Kidney tubule cell (primary cell): ENCODE measurements around the gene PMEL.

Experiments used
- DNase-seq: peaks from one replicate; pipeline ENCODE4 v3.0.0-alpha.2; 2018; ENCODE audit warnings: low spot score

PMEL gene

DNA sequence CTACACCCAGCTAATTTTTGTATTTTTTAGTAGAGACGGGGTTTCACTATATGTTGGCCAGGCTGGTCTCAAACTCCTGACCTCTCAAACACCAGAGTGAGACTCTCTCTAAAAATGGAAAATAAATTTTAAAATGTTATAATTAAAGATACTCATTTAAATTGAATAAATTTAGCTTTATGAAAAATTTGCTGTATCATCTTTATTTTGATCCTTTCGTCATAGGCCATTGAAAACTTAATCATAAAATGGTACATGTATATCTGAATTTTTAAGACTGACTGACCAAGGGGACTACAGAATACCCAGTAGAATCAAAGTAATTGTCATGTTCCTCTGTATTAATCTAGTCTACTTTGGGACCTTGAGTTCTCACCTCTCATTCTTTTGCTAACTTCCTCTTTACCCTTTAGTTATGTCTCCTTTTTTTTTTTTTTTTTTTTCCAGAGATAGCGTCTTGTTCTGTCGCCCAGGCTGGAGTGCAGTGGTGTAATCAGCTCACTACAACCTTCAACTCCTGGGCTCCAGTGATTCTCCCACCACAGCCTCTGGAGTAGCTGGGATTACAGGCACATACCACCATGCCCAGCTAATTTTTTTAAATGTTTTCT lies 17.5 kb upstream of the PMEL start:
- no peak for DNase-seq

DNA sequence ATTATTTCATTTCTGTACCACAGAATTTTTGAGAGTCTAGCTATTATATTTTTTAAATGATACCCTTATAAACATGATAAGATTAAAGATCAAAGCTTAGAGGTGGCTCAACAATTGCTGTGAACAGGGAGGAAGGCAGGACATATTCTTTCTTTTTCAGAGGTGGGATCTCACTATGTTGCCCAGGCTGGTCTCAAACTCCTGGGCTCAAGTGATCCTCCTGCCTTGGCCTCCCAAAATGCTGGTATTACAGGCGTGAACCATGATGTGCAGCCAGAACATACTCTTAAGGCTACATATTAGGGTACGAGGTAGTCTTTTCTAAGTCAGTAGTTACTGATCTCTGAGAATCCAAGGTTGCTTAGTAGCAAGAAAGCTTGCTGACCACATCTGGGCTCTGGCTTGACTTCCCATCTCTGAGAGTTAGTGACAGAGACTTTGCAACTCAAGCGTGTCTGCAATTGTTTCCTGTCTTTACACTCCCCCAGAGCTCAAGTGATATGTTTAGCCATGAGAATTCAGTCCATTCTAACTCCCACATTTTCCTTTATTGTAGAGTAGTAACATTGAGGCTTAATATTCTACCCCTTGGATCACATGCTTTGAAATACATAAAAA lies 16.6 kb upstream of the PMEL start:
- peak; percentile 67 for DNase-seq

DNA sequence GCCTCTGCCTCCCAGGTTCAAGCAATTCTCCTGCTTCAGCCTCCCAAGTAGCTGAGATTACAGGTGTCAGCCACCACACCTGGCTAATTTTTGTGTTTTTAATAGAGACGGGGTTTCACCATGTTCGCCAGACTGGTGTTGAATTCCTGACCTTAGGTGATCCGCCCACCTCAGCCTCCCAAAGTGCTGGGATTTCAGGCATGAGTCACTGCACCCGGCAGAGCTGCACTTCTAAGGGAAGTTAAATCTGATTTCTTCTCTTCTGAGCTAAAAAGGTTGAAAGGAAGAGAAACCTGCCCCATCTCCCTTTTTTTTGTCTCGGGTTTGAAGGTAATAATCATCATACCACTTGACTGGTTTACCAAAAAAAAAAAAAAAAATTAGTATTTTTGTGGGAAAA lies 16.0 kb upstream of the PMEL start:
- peak; percentile 59 for DNase-seq

DNA sequence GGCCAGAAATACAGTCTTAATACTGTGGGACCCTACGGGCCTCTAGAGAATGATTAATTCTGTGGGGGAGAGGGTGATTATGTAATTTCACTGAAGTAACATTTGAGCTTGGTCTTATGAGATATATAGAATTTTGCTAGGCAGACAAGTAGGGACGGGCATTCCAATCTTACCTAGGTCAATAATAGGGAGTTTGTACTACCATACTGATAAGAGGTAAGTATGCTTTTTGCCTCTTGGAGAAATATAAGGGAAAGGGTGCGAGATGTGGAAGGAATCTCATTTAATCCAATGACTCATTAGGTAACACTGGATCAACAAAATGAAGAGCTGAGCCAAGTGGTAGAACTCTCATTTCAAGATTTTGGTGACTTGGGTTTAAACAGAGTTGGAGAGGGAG lies 13.2 kb upstream of the PMEL start:
- no peak for DNase-seq

DNA sequence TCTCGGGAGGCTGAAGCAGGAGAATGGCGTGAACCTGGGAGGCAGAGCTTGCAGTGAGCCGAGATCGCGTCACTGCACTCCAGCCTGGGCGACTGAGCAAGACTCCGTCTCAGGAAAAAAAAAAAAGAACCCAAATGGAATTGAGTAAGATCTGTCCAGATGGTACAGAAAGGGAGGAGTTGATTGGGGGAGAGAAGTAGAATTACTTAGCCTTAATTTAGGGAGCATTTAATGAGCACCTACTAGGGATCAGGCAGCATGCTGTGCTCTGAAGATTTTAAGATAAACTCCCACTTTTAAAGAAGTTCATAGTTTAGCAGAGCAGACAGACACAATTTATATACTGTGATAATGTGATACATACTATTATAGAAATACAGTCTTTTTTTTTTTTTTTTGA lies 12.6 kb upstream of the PMEL start:
- no peak for DNase-seq

DNA sequence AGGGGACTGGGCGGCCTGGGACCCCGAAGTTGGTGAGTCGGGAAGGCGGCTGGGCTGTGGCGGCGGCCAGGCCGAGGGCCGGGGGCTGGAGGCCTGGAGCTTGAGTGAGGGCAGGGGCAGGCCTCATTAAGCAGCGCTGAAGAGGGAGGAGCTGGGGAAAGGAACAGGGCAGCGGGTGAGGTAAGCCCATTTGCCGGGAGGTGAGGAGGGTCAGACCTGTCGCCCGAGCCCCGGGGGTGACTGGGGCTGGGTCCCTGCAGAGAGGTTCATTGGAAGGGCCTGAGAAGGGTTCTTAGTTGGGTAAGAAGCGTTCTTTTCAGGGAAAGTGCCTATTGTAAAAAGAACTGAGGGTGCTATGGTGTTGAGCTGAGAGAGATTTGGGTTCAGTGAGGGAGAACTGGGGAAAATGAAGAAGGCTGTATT lies 8.5 kb upstream of the PMEL start:
- DNase-seq, result peak; percentile 69

DNA sequence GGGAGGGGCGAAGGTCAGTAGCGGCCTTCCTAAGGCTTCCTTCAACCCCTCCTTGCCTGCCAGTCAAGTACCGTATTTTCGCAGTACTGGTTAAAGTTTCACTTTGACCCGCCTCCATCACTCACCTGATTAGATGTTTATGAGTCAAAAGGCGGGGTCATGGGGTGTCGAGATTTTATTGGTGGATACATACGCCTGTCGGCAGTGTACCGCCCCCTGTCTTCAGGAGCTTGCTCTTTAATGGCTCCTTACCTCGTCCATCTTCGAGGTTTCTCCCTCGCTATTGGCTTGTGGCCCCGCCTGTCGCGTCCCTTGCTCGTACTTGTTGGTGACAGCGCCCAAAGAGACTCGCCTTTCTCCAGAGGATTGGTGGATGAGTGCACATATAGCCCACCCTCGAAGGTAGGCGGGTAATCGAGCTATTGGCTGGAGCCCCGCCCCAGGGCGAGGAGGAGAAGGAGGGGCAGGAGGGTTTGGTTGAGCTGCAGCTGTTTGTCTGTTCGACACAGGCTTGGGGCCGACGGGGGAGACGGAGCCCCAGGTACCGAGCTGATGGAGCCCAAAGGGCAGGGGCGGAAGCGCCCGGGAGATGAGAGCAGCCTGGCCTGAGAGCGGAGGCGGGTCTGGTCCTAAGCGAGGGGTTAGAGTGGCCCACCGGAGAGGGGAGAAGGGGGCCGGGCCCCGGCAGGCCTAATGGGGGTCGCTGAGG lies 7.9 kb upstream of the PMEL start, which contains the start of gene RAB5B:
RAB5B (plus strand) TSS at position 480 of the 709 bp plus-strand sequence. CDS start 12,883 bp downstream, outside the sequence.
- peak; percentile 100 for DNase-seq

DNA sequence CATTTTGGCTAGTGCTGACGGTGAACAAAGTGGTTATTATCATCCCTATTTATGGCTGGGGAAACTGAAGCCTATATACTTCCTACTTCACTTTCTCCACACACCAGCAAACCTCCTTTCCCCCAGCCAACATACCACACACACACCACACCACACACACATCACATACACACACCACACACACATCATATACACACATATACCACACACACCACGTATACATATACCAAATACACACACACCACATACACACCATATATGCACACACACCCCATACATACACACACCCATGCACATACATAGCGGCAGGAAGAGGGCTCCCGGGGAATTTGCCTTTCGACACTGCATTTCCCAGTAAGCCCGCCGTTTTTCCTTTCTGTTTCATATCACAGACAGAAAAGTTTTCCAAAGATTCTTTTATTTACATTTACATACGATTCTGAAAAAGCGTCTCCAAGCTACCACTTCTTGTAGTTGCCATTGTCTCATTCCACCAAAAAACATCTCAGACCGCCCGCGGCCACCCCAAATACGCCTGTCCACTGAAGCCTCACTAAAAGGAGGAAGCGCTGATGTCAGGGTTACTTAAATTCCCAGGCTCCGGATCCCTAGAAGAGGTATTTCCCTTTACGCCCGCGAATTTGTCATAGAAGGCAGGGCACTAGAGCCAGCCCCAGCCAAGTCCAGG lies 7.2 kb upstream of the PMEL start:
- peak; percentile 18 for DNase-seq

DNA sequence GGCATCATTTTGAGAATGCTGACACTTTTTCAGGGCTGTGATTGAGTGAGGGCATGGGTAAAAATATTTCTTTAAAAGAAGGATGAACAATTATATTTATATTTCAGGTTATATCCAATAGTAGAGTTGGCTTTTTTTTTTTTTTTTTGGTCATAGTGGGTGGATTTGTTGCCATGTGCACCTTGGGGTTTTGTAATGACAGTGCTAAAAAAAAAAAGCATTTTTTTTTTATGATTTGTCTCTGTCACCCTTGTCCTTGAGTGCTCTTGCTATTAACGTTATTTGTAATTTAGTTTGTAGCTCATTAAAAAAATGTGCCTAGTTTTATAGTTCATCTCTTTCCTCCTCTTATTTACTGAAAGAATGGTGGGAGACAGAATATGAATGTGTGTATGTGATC lies 6.6 kb upstream of the PMEL start:
- no peak for DNase-seq

DNA sequence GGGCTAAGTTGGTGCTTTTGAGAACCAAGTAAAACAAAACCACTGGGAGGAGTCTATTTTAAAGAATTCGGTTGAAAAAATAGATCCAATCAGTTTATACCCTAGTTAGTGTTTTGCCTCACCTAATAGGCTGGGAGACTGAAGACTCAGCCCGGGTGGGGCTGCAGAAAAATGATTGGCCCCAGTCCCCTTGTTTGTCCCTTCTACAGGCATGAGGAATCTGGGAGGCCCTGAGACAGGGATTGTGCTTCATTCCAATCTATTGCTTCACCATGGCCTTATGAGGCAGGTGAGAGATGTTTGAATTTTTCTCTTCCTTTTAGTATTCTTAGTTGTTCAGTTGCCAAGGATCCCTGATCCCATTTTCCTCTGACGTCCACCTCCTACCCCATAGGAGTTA lies 6.2 kb upstream of the PMEL start:
- DNase-seq, result peak; percentile 89

DNA sequence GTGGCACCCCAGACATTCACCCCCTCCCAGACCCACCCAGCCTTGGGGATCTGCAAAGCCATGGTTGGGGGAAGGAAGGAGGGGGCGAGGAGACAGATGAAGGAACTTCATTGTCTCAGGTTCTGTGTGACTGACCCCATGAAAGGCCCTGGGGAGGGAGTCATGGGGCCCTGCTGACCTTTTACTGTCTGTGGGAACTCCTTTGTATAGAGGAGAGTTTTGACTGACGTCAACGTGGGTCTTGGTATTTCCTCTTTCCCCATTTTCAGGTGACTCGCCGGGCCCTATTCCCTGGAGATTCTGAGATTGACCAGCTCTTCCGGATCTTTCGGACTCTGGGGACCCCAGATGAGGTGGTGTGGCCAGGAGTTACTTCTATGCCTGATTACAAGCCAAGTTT lies 4.9 kb upstream of the PMEL start:
- DNase-seq, result no peak

DNA sequence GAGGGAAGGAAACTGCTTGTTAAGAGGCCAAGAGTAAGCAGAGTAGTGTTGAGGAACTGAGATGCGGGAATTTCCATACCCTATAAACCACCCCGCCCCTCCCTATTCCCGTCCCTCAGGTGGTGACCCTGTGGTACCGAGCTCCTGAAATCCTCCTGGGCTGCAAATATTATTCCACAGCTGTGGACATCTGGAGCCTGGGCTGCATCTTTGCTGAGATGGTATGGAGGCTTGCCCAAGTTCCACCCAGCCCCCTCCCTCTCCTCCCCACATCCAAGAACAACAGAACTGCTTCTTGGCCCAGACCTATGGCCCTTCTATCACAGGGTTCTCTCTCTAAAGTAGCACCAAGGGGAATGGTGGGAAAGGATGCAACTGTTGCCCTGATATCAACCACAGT lies 3.5 kb upstream of the PMEL start:
- no peak for DNase-seq

DNA sequence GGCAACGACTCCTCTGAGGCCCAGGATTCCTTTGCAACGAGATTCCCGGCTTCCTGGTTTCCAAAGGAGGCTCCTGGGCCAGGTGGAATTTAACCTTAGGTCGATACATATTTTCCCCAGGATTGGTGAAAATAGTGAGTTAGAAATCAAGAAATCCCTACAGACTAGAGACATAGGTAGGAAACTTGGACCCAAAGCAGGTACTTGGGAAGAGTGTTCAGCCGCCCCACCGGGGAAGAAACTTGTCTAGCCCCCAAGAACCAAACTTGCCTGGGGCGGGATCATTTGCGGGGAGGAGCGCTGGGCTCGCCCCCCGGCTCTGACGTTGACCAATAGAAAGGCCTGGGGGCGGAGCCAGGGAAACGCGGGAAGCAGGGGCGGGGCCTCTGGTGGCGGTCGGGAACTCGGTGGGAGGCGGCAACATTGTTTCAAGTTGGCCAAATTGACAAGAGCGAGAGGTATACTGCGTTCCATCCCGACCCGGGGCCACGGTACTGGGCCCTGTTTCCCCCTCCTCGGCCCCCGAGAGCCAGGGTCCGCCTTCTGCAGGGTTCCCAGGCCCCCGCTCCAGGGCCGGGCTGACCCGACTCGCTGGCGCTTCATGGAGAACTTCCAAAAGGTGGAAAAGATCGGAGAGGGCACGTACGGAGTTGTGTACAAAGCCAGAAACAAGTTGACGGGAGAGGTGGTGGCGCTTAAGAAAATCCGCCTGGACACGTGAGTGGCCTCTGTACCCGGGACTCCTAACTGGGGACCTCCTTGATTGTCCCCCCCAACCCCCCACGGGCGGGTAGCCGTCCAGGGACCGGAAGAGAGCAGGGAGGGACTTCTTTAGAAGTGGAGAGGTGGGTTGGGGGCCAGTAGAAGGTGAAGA lies 803 bp upstream of the PMEL start, which contains the start of gene CDK2:
CDK2 (plus strand) TSS at position 423 of the 874 bp plus-strand sequence; CDS start at position 602, 179 bp downstream.
- peak; percentile 85 for DNase-seq

DNA sequence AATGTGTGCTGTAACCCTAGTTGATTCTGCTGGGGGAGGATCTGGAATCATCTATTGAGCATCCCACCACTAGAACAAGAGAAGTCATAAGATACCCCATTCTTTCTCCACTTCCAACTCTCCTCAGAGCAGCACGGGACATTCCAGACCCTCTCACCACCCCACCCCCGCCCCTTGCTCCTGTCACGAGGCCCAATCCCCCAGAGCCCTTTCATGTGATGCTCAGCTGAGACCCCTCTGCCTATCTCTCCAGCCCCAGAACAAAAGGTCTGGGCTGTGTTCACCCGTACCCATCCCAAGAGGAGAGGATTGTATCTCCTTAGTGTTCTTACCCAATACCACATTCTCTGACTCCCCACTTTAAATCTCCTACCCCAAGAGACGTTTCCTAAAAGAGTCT lies 602 bp downstream of the PMEL start:
- no peak for DNase-seq

DNA sequence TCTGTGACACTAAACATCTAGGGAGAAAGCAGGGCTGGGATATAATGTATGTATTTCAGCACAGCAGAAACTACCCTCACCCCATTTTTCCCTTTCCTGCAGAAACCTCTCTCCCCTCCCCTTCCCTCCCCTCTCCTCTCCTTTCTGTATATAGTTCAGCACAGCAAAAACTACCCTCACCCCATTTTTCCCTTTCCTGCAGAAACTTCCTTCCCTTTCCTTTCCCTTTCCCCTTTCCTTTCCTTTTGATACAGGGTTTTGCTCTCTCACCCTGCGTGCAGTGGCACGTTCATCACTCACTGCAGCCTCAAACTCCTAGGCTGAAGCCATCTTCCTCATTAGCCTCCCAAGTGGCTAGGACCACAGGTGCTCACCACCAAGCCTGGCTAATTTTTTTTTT lies 2.1 kb downstream of the PMEL start:
- DNase-seq, result no peak

DNA sequence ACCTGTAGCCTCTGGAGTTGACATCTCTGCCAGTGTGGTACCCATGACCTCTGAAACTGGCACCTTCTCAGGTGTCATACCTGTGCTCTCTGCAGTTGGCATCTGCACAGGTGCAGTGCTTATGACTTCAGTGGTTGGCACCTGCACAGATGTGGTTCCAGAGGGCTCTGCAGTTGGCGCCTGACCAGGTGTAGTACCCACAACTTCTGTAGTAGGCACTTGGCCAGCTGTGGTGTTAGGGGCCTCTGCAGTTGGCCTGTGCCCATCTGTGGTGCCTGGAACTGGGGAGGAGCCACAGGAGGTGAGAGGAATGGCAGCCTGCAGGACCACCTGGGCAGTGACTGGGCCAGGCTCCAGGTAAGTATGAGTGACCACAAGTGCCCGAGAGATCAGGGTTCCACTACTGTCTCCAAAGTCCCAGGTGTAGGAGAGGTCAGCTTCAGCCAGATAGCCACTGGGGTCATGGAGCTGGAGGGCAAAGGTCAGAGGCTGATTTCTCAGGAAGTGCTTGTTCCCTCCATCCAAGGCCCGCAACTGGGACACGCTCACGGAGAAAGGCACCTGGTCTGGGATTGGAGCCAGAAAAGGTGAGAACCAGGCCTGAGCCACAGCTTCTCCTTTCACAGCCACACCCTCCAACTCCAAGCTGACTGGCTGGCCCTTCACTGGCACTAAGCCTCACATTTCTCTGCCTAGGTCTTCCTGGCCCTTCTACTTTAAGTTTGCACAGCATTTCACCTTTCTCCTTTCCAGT lies 8.6 kb downstream of the PMEL start:
- no peak for DNase-seq

DNA sequence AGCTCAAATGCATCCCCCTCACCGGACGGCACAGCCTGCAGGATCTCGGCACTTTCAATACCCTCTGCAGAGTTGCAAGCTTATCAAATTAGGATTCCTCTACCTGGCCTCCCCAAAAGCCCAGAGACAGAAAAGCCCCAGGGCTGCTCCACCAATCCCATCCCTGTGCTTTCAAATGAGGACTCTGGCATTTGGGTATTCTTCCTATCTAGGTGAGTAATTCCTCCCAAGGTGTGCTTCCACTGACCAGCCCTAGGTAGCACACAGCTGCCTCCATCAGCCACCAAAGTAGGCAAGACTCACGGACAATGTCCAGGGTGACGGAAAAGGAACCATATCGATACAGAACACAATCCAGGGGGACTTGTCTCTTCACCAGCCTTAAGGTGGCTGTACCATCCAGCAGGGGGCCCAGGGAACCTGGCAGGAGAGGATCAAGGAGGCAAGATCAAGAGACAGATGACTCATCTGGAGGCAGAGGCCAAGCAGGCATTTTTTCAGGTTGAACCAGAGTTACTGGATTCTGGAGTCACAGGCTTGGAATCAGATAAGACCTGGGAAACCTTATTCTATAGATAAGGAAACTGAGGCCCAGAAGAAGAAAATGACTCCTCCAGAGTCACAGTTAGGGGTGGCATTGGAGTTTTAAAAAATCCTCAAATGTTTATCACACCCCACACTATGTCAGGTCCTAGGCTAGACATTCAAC lies 9.9 kb downstream of the PMEL start:
- peak; percentile 87 for DNase-seq

DNA sequence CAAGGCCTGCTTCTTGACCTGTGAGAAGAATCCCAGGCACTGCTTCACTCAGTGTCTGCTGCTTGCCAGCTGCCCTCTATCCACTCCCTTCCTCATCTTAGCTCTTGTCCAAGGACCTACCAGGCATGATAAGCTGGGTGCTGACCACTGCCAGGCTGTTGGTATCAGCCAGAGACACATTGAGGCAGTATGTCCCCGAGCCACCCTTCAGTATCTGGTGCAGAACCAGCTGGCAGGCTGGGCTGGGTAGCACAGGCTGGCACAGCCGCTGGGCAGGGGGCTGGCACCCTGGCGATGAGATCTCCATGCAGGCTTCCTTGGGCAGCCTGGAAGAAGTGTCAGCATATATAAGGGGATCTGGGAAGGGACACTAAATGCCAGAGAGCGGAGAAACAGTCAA lies 10.5 kb downstream of the PMEL start:
- no peak for DNase-seq

DNA sequence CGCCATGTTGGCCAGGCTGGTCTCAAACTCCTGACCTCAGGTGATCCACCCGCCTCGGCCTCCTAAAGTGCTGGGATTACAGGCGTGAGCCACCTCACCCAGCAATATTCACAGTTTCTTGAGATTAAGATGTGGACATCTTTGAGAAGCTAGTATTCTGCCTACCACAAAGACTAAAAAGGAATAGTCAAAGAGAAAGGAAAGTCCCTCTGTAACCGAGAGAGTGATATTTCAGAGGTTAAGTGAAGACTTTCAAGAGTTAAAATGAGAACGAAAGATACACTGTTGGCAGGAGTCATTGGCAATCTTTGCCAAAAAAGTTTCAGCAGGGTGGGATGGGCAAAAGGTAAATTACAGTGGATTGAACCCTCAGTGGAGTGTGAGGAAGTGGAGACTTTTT lies 19.3 kb downstream of the PMEL start:
- no peak for DNase-seq

DNA sequence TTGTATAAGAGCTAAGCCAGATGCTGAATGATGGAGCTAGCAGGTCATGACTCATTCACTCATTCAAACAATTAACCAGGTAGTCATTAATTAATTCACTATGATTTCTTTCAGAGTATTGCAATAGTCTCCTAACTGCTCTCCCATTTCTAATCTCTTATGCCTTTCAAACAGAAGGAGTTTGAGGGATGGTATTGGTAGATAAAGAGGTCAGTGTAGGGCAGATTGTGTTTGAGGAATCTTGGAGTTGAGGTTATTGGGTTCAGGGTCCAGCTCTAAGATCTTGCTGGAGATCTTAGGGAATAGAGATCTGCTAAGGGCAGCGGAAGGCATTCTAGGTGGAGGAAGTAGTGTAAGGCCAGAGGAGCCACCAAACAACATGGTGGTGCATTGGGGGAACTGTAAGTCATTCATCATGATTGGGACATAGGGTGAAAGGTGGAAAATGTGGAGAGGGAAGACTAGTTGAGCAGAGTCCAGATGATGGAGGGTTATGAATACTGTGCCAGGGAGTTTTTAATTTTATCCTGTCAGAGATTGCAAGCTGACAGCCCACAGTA lies 23.2 kb downstream of the PMEL start:
- no peak for DNase-seq
